Kidney (tissue), 14 donors: ENCODE measurements around the gene LPA. TPM values are rescaled to one million over a fixed set of nuclear protein-coding genes. Genes with fewer than 3 reads are reported as not detected.

Experiments used
- DNase-seq, 5 donors: peaks; one replicate each; pipeline ENCODE4 v3.0.0-alpha.2; 2013 to 2020
- FAIRE-seq: peaks from 2 replicates; lab custom pipeline; 2012; peaks lifted over from hg19 to GRCh38; lab: Jason Lieb, UNC
- H3K27ac ChIP-seq, 2 donors: one replicate each; pipeline ENCODE4 v1.7.0; 2013; ENCODE audit warnings: low read depth in 2 of 2, low read length in 2 of 2, inconsistent platforms in 1 of 2
- H3K27me3 ChIP-seq: one replicate; pipeline ENCODE4 v1.7.1; 2013; ENCODE audit warnings: low read length, inconsistent platforms; ENCODE audit not compliant: control insufficient read depth, insufficient read depth
- H3K36me3 ChIP-seq, 3 donors: one replicate each; pipeline versions ENCODE4 v1.7.0 to v1.7.1; 2013; ENCODE audit warnings: low read length in 3 of 3, control low read depth in 1 of 3, inconsistent platforms in 1 of 3; ENCODE audit not compliant: insufficient read depth in 3 of 3, control insufficient read depth in 2 of 3
- H3K4me1 ChIP-seq, 3 donors: one replicate each; pipeline versions ENCODE4 v1.7.0 to v1.7.1; 2013; ENCODE audit warnings: low read length in 3 of 3, inconsistent platforms in 1 of 3, low read depth in 1 of 3; ENCODE audit not compliant: control insufficient read depth in 2 of 3, insufficient read depth in 2 of 3
- H3K4me3 ChIP-seq, 3 donors: one replicate each; pipeline versions ENCODE4 v1.7.0 to v1.8.1; 2013; ENCODE audit warnings: low read length in 3 of 3, control low read depth in 1 of 3, inconsistent platforms in 1 of 3
- H3K9ac ChIP-seq, 3 donors: one replicate each; pipeline versions ENCODE4 v1.7.0 to v1.7.1; 2013; ENCODE audit warnings: low read length in 3 of 3, control low read depth in 1 of 3, inconsistent platforms in 1 of 3
- H3K9me3 ChIP-seq, 3 donors: one replicate each; pipeline versions ENCODE4 v1.7.0 to v1.7.1; 2013; ENCODE audit warnings: low read length in 3 of 3, control low read depth in 1 of 3, inconsistent platforms in 1 of 3; ENCODE audit not compliant: control insufficient read depth in 2 of 3, insufficient read depth in 1 of 3
- intact Hi-C: fragments of 100-400 bp; cut with DNase I; formaldehyde crosslinking; loops from one replicate; pipeline ENCODE4 v1.11.1; 2022
- polyA plus RNA-seq: library from polyadenylated mRNA; stranded (reverse); fragments of 350-450 nt; fragmentation: Illumina TruSeq; extraction: RNeasy Lipid Tissue Mini Kit (QIAGEN cat#74804); gene quantifications from one replicate; pipeline ENCODE4 v1.2.3, GENCODE V29; 2014; ENCODE audit warnings: low read depth, low replicate concordance; ENCODE audit not compliant: insufficient read depth
- total RNA-seq: library from RNA; stranded (reverse); fragmentation: NEBNext Ultra II Directional; extraction: Animal tissue kit (Norgen Biotek cat#: 25700); gene quantifications from one replicate; pipeline ENCODE4 v1.2.1, GENCODE V29; 2021
- TF ChIP-seq, protein P1 (sequence below): IDR thresholded peaks from 3 replicates; pipeline ENCODE4 v1.5.1; 2012; ENCODE audit warnings: mild to moderate bottlenecking, moderate library complexity, borderline replicate concordance; ENCODE audit not compliant: insufficient read depth; ENCODE audit errors: extremely low read depth
- donor health status: control.
- donor health status: control.
- donor health status: control.
- donor health status: control.
- donor health status: control.
- donor health status: DM: yes; HTN: yes; CAD: no.
- donor health status: Normal renal cell carcinoma (clear cell type).

The LPA gene
- total and polyA plus RNA-seq, 2 donors from 2014 or later = not detected

DNA sequence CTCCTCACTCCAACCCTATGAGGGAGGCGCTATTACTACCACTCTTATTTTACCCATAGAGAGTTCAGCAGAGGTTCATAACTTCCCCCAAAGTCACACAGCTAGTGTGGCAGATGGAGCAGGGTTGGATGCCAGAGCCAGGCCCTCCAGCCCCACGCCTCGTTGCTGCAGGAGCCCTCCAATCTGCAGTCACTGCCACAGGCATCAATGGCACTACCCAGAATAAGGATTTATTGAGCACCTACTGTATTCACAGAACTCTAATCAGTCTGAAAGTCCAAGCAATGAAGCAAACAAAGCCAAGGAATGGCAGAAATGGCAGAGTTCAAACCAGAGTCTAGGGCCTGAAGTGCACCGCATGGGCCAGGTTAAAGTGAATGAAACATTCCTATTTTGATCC lies 144.9 kb downstream of the LPA start:
- TF ChIP-seq, protein P1, sequence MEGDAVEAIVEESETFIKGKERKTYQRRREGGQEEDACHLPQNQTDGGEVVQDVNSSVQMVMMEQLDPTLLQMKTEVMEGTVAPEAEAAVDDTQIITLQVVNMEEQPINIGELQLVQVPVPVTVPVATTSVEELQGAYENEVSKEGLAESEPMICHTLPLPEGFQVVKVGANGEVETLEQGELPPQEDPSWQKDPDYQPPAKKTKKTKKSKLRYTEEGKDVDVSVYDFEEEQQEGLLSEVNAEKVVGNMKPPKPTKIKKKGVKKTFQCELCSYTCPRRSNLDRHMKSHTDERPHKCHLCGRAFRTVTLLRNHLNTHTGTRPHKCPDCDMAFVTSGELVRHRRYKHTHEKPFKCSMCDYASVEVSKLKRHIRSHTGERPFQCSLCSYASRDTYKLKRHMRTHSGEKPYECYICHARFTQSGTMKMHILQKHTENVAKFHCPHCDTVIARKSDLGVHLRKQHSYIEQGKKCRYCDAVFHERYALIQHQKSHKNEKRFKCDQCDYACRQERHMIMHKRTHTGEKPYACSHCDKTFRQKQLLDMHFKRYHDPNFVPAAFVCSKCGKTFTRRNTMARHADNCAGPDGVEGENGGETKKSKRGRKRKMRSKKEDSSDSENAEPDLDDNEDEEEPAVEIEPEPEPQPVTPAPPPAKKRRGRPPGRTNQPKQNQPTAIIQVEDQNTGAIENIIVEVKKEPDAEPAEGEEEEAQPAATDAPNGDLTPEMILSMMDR = no peak
- Histone ChIP-seq H3K4me1 (peaks cover 0 to 4% (median 0%) of the 10 kb centered on the region in 3 donors), H3K27me3 (no peaks in the 10 kb centered on the region), H3K36me3 (no peaks in the 10 kb centered on the region), H3K9ac (no peak overlapping the region), H3K4me3 (no peak overlapping the region), H3K27ac (no peak overlapping the region), H3K9me3 (no peaks in the 10 kb centered on the region)
- no peak for DNase-seq
- intact Hi-C loops = no loop called here
- no peak for FAIRE-seq

DNA sequence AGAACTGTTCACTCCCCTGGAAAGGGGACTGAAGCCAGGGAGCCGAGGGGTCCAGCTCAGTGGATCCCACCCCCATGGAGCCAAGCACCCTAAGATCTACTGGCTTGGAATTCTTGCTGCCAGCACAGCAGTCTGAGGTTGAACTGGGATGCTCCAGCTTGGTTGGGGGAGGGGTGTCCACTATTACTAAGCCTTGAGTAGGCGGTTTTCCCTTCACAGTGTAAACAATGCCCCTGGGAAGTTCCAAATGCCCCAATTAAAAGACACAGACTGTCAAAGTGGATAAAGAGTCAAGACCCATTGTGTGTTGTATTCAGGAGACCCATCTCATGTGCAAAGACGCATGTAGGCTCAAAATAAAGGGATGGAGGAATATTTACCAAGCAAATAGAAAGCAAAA lies 150.2 kb downstream of the LPA start:
- Histone ChIP-seq H3K27ac (no peak overlapping the region), H3K9me3 (no peaks in the 10 kb centered on the region), H3K9ac (no peak overlapping the region), H3K36me3 (no peaks in the 10 kb centered on the region), H3K4me3 (no peak overlapping the region), H3K27me3 (no peaks in the 10 kb centered on the region), H3K4me1 (no peaks in the 10 kb centered on the region)
- FAIRE-seq (no peak), DNase-seq (no peak)
- intact Hi-C loops = no loop called here
- TF ChIP-seq, protein P1 = no peak

DNA sequence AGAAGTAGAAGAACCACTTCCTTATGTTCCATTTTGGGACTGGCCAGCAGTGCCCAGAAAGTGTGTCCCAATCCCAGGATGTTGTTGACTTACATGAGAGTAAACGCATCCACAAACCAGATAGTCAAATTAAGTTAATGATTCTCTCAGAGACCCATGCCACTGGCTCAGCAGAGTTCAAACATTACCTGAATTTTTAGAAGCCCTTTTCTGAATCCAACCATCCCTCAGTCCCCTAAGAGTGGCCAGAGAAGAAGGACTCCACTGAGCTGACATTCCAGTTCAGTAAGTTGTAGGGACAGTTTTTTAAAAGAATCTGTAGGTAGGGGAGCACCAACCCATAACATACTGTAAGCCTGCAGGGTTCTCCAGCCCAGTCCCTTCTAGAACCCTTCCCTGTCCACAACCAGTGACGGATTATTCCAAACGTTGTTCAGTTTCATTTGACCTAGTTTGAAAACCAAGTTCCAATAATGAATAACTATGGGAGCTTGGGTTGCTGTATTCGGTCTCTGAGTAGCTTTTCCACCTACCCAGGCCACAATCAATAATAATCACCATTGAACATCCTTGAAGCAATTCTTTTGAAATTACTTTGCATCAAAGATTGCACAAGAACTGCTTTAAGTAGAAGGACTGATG lies 153.0 kb downstream of the LPA start:
- H3K4me3 ChIP-seq = no peak overlapping the region
- no peaks in the 10 kb centered on the region for H3K27me3 ChIP-seq
- intact Hi-C loops = no loop called here
- H3K9me3 ChIP-seq = no peaks in the 10 kb centered on the region
- TF ChIP-seq, protein P1 = no peak
- FAIRE-seq (no peak), DNase-seq (no peak)
- H3K27ac ChIP-seq = no peak overlapping the region
- H3K36me3 ChIP-seq = no peaks in the 10 kb centered on the region
- no peaks in the 10 kb centered on the region for H3K4me1 ChIP-seq
- no peak overlapping the region for H3K9ac ChIP-seq

DNA sequence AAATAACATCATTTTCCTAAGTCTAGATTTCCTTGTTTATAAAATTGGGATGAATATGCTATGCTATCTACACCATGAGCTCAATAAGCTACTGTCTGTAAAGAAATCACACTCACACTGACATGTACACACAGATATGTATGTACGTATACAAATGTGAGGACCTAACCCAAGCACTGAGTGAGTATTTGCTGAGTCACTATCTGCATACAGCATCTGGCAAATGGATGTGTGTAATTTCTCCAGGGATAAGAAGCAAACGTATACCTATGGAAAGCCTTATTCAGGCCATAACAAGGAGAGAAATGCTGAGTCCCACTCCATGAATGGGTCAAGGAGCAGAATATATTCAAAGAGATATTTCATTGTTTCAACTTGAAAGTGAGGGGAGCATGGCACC lies 153.9 kb downstream of the LPA start:
- H3K36me3 ChIP-seq = no peaks in the 10 kb centered on the region
- H3K4me1 ChIP-seq = no peaks in the 10 kb centered on the region
- DNase-seq (no peak), FAIRE-seq (no peak)
- no peak overlapping the region for H3K9ac ChIP-seq
- intact Hi-C loops = no loop called here
- TF ChIP-seq, protein P1 = no peak
- no peak overlapping the region for H3K27ac ChIP-seq
- H3K27me3 ChIP-seq = no peaks in the 10 kb centered on the region
- no peaks in the 10 kb centered on the region for H3K9me3 ChIP-seq
- H3K4me3 ChIP-seq = no peak overlapping the region
